MM.1S (cell line): ENCODE data around the gene DISC1.

Experiments used
- DNase-seq: peaks from one replicate; pipeline ENCODE4 v3.0.0-alpha.2; 2015
- H2AFZ ChIP-seq: fragments of 300-600 bp; sonication (generic); 2 replicates; pipeline ENCODE4 v1.6.0; 2016; ENCODE audit warnings: antibody characterized with exemption, low read length
- H3F3A ChIP-seq: fragments of 300-600 bp; sonication (generic); 2 replicates; pipeline ENCODE4 v1.6.1; 2016; ENCODE audit warnings: mild to moderate bottlenecking, antibody characterized with exemption, low read length, moderate library complexity, mixed read lengths; ENCODE audit not compliant: insufficient read depth
- H3K27ac ChIP-seq: fragments of 300-600 bp; sonication (generic); 2 replicates; pipeline ENCODE4 v1.5.1; 2016; ENCODE audit warnings: mild to moderate bottlenecking, low read length
- H3K27me3 ChIP-seq: fragments of 300-600 bp; sonication (generic); replicated peaks from 2 replicates; pipeline ENCODE4 v1.6.0; 2016; ENCODE audit warnings: low read length; ENCODE audit not compliant: insufficient read depth
- H3K36me3 ChIP-seq: fragments of 300-600 bp; sonication (generic); replicated peaks from 2 replicates; pipeline ENCODE4 v1.6.1; 2016; ENCODE audit warnings: mild to moderate bottlenecking, low read length, mixed read lengths; ENCODE audit not compliant: insufficient read depth
- H3K4me1 ChIP-seq: fragments of 300-600 bp; sonication (generic); 2 replicates; pipeline ENCODE4 v1.6.1; 2016; ENCODE audit warnings: low read length, mixed read lengths
- H3K4me2 ChIP-seq: fragments of 300-600 bp; sonication (generic); 2 replicates; pipeline ENCODE4 v1.6.0; 2016; ENCODE audit warnings: low read depth, low read length
- H3K4me3 ChIP-seq: fragments of 300-600 bp; sonication (generic); 2 replicates; pipeline ENCODE4 v1.5.1; 2016; ENCODE audit warnings: low read length, mixed read lengths
- H3K79me2 ChIP-seq: fragments of 300-600 bp; sonication (generic); 2 replicates; pipeline ENCODE4 v1.6.1; 2016; ENCODE audit warnings: mixed run types, low read length, mixed read lengths
- H3K9ac ChIP-seq: fragments of 300-600 bp; sonication (generic); 2 replicates; pipeline ENCODE4 v1.6.1; 2016; ENCODE audit warnings: low read length, mixed read lengths
- H3K9me2 ChIP-seq: fragments of 300-600 bp; sonication (generic); replicated peaks from 2 replicates; pipeline ENCODE4 v1.6.1; 2016; ENCODE audit warnings: mild to moderate bottlenecking, low read length, mixed read lengths; ENCODE audit not compliant: insufficient read depth
- H3K9me3 ChIP-seq: fragments of 300-600 bp; sonication (generic); replicated peaks from 2 replicates; pipeline ENCODE4 v1.6.1; 2016; ENCODE audit warnings: mild to moderate bottlenecking, low read length, mixed read lengths; ENCODE audit not compliant: insufficient read depth
- H4K20me1 ChIP-seq: fragments of 300-600 bp; sonication (generic); 2 replicates; pipeline ENCODE4 v1.6.1; 2016; ENCODE audit warnings: mild to moderate bottlenecking, low read length, moderate library complexity, mixed read lengths; ENCODE audit not compliant: insufficient read depth
- EZH2 ChIP-seq: fragments of 300-600 bp; sonication (generic); optimal IDR thresholded peaks from 2 replicates; pipeline ENCODE3; 2017; ENCODE audit warnings: low read depth, mild to moderate bottlenecking, antibody characterized with exemption, low read length, mixed read lengths
- TF ChIP-seq, protein P1 (sequence below): fragments of 300-600 bp; sonication (generic); IDR thresholded peaks from 2 replicates; pipeline ENCODE4 v1.5.1; 2016; ENCODE audit warnings: antibody characterized with exemption, low read length, mixed read lengths

DISC1 gene

DNA sequence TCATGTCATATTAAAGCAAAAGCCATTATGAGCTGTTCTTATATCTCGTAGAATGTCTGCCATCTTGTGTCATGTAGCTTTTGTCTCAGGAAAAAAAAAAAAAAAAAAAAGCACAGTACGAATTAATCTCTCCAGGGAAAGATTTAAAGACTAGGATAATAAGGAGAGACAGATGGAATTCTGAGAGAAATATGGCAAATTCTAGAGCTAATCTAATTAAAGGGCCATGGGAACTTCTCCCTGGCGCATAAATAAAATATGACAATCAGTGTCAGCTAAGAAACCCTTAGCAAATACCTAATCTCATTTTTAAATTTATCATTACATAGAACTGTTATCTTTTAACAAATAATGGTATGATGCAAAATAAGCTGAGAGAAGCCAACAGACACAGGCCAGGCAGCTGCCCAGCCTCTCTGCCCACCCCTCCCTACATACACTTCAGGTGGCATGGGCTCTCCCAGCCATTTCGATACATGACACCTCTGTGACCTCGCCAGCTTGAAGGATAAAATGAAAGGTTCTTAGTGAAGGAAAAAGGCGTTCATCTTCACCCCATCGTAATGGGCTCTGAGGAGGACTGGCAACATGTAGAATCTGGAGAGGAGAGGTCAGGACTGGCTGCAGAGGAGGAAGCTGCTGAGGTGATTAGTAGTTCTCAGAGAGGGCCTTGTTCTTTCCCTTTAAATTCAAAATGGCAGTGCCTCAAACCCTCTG, 39.8 kb downstream of the DISC1 start:
- Histone ChIP-seq H3K27ac (no peak overlapping the region), H3K9me3 (no peaks in the 10 kb centered on the region), H2AFZ (no peak overlapping the region), H3K4me3 (no peak overlapping the region), H3K36me3 (no peaks in the 10 kb centered on the region), H3F3A (no peaks in the 10 kb centered on the region), H3K4me1 (peaks cover 17% of the 10 kb centered on the region), H3K27me3 (no peaks in the 10 kb centered on the region), H3K9ac (no peak overlapping the region), H3K9me2 (no peaks in the 10 kb centered on the region), H3K4me2 (no peak overlapping the region), H4K20me1 (no peaks in the 10 kb centered on the region), H3K79me2 (no peaks in the 10 kb centered on the region)
- no peak for DNase-seq
- TF ChIP-seq EZH2: no peak
- TF ChIP-seq, protein P1, sequence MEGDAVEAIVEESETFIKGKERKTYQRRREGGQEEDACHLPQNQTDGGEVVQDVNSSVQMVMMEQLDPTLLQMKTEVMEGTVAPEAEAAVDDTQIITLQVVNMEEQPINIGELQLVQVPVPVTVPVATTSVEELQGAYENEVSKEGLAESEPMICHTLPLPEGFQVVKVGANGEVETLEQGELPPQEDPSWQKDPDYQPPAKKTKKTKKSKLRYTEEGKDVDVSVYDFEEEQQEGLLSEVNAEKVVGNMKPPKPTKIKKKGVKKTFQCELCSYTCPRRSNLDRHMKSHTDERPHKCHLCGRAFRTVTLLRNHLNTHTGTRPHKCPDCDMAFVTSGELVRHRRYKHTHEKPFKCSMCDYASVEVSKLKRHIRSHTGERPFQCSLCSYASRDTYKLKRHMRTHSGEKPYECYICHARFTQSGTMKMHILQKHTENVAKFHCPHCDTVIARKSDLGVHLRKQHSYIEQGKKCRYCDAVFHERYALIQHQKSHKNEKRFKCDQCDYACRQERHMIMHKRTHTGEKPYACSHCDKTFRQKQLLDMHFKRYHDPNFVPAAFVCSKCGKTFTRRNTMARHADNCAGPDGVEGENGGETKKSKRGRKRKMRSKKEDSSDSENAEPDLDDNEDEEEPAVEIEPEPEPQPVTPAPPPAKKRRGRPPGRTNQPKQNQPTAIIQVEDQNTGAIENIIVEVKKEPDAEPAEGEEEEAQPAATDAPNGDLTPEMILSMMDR: no peak

DNA sequence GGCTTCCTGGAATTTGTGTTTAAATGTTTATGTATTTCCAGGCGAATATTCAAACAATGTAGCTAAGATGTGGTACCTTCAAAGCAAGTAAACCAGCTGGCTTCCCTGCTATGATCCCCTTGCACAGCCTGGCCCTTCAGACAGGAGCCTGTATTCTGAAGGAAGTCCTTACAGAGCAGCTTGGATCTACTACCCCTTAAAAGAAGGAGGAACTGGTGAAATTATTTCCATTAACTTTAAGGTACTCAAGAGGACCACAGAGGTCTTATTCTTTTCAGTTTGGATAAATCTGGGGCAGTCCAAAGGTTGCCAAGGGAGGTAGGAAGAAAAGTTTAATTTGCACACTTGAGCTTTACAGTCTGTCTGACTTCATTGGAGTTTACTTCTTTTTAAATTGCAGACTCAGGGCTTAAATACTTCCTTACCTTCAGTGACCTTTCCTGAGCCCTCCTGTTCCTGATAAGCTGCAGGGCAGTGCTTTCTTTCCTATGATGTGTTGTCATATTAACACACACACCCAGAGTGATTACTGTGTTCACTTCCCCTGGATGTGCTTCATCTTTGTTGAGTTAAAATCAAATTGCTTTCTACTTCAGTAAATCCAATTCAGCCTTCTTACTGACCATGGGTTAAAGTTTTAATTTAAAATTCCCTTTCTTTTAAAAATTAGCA, 40.5 kb downstream of the DISC1 start:
- Histone ChIP-seq H3K4me3 (no peak overlapping the region), H3K9me2 (no peaks in the 10 kb centered on the region), H3K79me2 (no peaks in the 10 kb centered on the region), H2AFZ (no peak overlapping the region), H3K9me3 (no peaks in the 10 kb centered on the region), H3K27me3 (no peaks in the 10 kb centered on the region), H3K36me3 (no peaks in the 10 kb centered on the region), H3K27ac (no peak overlapping the region), H3K4me1 (peaks cover 15% of the 10 kb centered on the region), H3F3A (no peaks in the 10 kb centered on the region), H3K4me2 (no peak overlapping the region), H4K20me1 (no peaks in the 10 kb centered on the region), H3K9ac (no peak overlapping the region)
- no peak for TF ChIP-seq EZH2
- no peak for DNase-seq

DNA sequence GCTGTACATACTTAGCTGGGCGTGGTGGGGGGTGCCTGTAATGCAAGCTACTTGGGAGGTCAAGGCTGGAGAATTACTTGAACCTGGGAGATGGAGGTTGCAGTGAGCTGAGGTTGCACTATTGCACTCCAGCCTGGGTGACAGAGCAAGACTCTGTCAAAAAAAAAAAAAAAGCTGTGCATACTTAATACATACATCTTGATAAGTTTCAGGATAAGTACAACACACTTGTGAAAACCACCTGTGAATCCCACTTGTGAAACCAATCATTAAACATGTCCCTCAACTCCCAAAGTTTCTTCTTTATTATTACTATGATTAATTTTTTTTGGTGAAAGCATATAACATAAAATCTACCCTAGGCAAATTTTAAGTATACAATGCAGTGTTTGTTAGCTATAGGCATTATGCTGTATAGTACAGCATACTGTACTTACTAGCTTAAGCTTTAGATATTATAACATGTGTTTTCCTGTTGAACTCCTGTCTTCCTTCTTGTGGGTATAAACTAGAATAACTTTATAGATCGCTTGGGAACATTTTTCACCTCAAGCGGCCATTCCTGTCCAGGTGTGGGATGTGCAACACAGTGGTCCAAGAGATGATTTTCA, 41.4 kb downstream of the DISC1 start:
- H3F3A ChIP-seq: no peaks in the 10 kb centered on the region

More for the DNA sequence above, 41.4 kb downstream of the DISC1 start:
- DNase-seq: no peak
- no peaks in the 10 kb centered on the region for H3K79me2 ChIP-seq
- H3K9me2 ChIP-seq: no peaks in the 10 kb centered on the region
- H3K9me3 ChIP-seq: no peaks in the 10 kb centered on the region
- no peak overlapping the region for H3K4me3 ChIP-seq
- no peak overlapping the region for H2AFZ ChIP-seq
- peaks cover 6% of the 10 kb centered on the region for H3K4me1 ChIP-seq
- no peaks in the 10 kb centered on the region for H4K20me1 ChIP-seq
- no peaks in the 10 kb centered on the region for H3K27me3 ChIP-seq
- H3K9ac ChIP-seq: no peak overlapping the region
- no peak overlapping the region for H3K4me2 ChIP-seq
- TF ChIP-seq, protein P1: no peak
- no peaks in the 10 kb centered on the region for H3K36me3 ChIP-seq
- H3K27ac ChIP-seq: no peak overlapping the region
